Measurements from ENCODE around the gene SLC5A5. TPM values are rescaled to one million over a fixed set of nuclear protein-coding genes. Genes with fewer than 3 reads are reported as not detected.

The SLC5A5 gene
- total and polyA plus RNA-seq, 10 of the 15 experiments (the other 5 are each of a cell fraction or from before 2014, with no cell fraction given) = 0.02 to 0.08 (median 0.05) TPM; not detected in 3

DNA sequence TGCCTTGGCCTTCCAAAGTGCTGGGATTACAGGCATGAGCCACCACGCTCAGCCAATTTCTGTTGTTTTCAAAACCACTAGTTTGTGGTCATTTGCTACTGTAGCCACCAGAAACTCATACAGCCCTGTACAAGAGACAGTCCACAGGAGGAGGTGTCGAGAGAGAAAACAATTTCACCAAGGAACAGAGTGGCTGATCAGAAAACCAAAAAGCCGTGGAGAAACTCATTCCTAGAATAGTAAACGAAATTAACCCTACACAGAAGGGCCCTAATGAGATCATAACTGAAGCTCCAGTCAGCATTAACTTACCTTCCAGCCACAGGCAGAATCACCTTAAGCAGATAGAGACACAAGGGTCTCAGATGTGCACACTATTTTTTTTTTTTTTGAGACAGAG lies 57.3 kb downstream of the SLC5A5 start (continued):
- TF ChIP-seq, protein P1, sequence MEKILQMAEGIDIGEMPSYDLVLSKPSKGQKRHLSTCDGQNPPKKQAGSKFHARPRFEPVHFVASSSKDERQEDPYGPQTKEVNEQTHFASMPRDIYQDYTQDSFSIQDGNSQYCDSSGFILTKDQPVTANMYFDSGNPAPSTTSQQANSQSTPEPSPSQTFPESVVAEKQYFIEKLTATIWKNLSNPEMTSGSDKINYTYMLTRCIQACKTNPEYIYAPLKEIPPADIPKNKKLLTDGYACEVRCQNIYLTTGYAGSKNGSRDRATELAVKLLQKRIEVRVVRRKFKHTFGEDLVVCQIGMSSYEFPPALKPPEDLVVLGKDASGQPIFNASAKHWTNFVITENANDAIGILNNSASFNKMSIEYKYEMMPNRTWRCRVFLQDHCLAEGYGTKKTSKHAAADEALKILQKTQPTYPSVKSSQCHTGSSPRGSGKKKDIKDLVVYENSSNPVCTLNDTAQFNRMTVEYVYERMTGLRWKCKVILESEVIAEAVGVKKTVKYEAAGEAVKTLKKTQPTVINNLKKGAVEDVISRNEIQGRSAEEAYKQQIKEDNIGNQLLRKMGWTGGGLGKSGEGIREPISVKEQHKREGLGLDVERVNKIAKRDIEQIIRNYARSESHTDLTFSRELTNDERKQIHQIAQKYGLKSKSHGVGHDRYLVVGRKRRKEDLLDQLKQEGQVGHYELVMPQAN (conservative IDR thresholded peaks at IDR 0.05) = no peak
- TF ChIP-seq, protein P2, sequence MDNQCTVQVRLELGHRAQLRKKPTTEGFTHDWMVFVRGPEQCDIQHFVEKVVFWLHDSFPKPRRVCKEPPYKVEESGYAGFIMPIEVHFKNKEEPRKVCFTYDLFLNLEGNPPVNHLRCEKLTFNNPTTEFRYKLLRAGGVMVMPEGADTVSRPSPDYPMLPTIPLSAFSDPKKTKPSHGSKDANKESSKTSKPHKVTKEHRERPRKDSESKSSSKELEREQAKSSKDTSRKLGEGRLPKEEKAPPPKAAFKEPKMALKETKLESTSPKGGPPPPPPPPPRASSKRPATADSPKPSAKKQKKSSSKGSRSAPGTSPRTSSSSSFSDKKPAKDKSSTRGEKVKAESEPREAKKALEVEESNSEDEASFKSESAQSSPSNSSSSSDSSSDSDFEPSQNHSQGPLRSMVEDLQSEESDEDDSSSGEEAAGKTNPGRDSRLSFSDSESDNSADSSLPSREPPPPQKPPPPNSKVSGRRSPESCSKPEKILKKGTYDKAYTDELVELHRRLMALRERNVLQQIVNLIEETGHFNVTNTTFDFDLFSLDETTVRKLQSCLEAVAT (IDR thresholded peaks at IDR 0.05) = 0 out of 2 replicates have a peak, but pooled peaks have one; percentile 22
- no peak for TF ChIP-seq PAX5 (IDR thresholded peaks at IDR 0.05; ENCODE audit: borderline replicate concordance, low read depth, low read length)
- TF ChIP-seq GABPA (IDR thresholded peaks at IDR 0.05; ENCODE audit: low read depth) = no peak
- TF ChIP-seq, protein P3, sequence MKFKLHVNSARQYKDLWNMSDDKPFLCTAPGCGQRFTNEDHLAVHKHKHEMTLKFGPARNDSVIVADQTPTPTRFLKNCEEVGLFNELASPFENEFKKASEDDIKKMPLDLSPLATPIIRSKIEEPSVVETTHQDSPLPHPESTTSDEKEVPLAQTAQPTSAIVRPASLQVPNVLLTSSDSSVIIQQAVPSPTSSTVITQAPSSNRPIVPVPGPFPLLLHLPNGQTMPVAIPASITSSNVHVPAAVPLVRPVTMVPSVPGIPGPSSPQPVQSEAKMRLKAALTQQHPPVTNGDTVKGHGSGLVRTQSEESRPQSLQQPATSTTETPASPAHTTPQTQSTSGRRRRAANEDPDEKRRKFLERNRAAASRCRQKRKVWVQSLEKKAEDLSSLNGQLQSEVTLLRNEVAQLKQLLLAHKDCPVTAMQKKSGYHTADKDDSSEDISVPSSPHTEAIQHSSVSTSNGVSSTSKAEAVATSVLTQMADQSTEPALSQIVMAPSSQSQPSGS (IDR thresholded peaks at IDR 0.05; ENCODE audit: low read length) = peak; percentile 69; the same call in 1 of the 2 replicates
- TF ChIP-seq PAX8 (IDR thresholded peaks at IDR 0.05) = no peak
- no peak for TF ChIP-seq WRNIP1 (IDR thresholded peaks at IDR 0.05; ENCODE audit: borderline replicate concordance, low read depth, low read length)
- TF ChIP-seq BHLHE40 (IDR thresholded peaks at IDR 0.05; ENCODE audit: borderline replicate concordance in 1 of 2, low read depth in 2 of 2, low read length in 1 of 2) = no peak
- TF ChIP-seq CHD4 (IDR thresholded peaks at IDR 0.05) = no peak
- TF ChIP-seq EGR1 (IDR thresholded peaks at IDR 0.05; ENCODE audit: borderline replicate concordance in 1 of 2, low read depth in 2 of 2, low read length in 2 of 2) = no peak
- no peak for TF ChIP-seq RELA (IDR thresholded peaks at IDR 0.05; ENCODE audit: borderline replicate concordance, partially characterized antibody)
- no peak for TF ChIP-seq HCFC1 (IDR thresholded peaks at IDR 0.05; ENCODE audit: low read length)
- TF ChIP-seq TBL1XR1 (IDR thresholded peaks at IDR 0.05; ENCODE audit: low read depth, low read length) = no peak
- TF ChIP-seq, protein P4, sequence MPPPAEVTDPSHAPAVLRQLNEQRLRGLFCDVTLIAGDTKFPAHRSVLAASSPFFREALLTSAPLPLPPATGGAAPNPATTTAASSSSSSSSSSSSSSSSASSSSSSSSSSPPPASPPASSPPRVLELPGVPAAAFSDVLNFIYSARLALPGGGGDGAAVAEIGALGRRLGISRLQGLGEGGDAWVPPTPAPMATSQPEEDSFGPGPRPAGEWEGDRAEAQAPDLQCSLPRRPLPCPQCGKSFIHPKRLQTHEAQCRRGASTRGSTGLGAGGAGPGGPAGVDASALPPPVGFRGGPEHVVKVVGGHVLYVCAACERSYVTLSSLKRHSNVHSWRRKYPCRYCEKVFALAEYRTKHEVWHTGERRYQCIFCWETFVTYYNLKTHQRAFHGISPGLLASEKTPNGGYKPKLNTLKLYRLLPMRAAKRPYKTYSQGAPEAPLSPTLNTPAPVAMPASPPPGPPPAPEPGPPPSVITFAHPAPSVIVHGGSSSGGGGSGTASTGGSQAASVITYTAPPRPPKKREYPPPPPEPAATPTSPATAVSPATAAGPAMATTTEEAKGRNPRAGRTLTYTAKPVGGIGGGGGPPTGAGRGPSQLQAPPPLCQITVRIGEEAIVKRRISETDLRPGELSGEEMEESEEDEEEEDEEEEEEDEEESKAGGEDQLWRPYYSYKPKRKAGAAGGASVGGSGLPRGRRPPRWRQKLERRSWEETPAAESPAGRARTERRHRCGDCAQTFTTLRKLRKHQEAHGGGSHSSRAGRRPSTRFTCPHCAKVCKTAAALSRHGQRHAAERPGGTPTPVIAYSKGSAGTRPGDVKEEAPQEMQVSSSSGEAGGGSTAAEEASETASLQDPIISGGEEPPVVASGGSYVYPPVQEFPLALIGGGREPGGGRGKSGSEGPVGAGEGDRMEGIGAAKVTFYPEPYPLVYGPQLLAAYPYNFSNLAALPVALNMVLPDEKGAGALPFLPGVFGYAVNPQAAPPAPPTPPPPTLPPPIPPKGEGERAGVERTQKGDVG (CRISPR knock-in tag; IDR thresholded peaks at IDR 0.05) = no peak
- TF ChIP-seq, protein P5, sequence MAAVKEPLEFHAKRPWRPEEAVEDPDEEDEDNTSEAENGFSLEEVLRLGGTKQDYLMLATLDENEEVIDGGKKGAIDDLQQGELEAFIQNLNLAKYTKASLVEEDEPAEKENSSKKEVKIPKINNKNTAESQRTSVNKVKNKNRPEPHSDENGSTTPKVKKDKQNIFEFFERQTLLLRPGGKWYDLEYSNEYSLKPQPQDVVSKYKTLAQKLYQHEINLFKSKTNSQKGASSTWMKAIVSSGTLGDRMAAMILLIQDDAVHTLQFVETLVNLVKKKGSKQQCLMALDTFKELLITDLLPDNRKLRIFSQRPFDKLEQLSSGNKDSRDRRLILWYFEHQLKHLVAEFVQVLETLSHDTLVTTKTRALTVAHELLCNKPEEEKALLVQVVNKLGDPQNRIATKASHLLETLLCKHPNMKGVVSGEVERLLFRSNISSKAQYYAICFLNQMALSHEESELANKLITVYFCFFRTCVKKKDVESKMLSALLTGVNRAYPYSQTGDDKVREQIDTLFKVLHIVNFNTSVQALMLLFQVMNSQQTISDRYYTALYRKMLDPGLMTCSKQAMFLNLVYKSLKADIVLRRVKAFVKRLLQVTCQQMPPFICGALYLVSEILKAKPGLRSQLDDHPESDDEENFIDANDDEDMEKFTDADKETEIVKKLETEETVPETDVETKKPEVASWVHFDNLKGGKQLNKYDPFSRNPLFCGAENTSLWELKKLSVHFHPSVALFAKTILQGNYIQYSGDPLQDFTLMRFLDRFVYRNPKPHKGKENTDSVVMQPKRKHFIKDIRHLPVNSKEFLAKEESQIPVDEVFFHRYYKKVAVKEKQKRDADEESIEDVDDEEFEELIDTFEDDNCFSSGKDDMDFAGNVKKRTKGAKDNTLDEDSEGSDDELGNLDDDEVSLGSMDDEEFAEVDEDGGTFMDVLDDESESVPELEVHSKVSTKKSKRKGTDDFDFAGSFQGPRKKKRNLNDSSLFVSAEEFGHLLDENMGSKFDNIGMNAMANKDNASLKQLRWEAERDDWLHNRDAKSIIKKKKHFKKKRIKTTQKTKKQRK (IDR thresholded peaks at IDR 0.05; ENCODE audit: low read depth, low read length) = no peak
- peak; percentile 68; the same call in 1 of the 2 replicates for TF ChIP-seq MEF2A (IDR thresholded peaks at IDR 0.05; ENCODE audit: insufficient read depth, low read depth, low read length)
- TF ChIP-seq, protein P6, sequence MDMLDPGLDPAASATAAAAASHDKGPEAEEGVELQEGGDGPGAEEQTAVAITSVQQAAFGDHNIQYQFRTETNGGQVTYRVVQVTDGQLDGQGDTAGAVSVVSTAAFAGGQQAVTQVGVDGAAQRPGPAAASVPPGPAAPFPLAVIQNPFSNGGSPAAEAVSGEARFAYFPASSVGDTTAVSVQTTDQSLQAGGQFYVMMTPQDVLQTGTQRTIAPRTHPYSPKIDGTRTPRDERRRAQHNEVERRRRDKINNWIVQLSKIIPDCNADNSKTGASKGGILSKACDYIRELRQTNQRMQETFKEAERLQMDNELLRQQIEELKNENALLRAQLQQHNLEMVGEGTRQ (IDR thresholded peaks at IDR 0.05; ENCODE audit: borderline replicate concordance, low read depth, low read length) = no peak
- no peak for TF ChIP-seq BCL11A (IDR thresholded peaks at IDR 0.05; ENCODE audit: low read depth, low read length)
